K562 treated with DMSO at 1 percent for 4 hours (cell line): ENCODE data around the gene SPACA5. TPM values are rescaled to one million over a fixed set of nuclear protein-coding genes. Genes with fewer than 3 reads are reported as not detected.

Source experiments
- total RNA-seq: library from RNA; unstranded; fragments of 300-600 nt; gene quantifications from 2 replicates; pipeline ENCODE4 v1.2.3, GENCODE V29; 2022; ENCODE audit not compliant: insufficient read depth

Gene SPACA5
- not detected in 2 replicates for total RNA-seq

GRCh38 chrX:48006688-48007087, at the start of gene SPACA5:
SPACA5 (plus strand) TSS chrX:48006988; CDS start chrX:48007803, 815 bp downstream.

GRCh38 chrX:48003758-48004457, 2.9 kb upstream of the SPACA5 start, which contains the start of gene ZNF182:
ZNF182 (minus strand) TSS chrX:48003989; CDS start chrX:48002609, 1,380 bp downstream.

Other genes with a start within 250 kb of the SPACA5 start
- 3.7 and 7.3 TPM in 2 replicates for gene ZNF81, start 170.1 kb upstream of the SPACA5 start, total RNA-seq
- gene ZNF182, start 3.0 kb upstream of the SPACA5 start, total RNA-seq = 2.1 and 3.3 TPM in 2 replicates
- gene ZNF630, start 64.7 kb downstream of the SPACA5 start, total RNA-seq = 0.30 TPM in 1 of 2 replicates, not detected in the other
- not detected in 2 replicates for gene SPACA5B, start 123.6 kb downstream of the SPACA5 start, total RNA-seq
- gene SSX5, start 189.8 kb downstream of the SPACA5 start, total RNA-seq = 1.1 TPM in 1 of 2 replicates, not detected in the other
- 76.5 and 84.7 TPM in 2 replicates for gene SSX1, start 248.4 kb downstream of the SPACA5 start, total RNA-seq